ENCODE data around the gene DLG5.

DNA sequence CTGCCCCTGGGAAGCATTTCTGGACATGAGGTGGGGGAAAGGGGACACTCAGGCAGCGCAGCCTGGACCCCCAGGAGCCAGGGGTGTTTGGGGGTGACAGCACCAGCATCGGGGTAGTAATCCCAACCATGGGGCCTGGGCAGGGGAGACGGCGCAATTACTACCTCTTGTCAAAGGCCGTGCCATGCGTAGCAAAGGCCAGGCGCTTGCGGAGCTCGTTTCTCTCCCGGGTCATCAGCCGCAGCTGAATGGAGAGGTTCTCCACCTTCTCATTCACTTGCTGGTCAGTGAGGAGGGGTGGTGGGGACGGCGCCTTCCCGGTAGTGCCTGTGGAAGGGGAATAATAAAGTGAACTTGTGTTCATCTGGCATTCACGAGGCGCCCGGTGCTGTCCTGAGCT, 70.0 kb downstream of the DLG5 start:
- TF ChIP-seq, protein P1, sequence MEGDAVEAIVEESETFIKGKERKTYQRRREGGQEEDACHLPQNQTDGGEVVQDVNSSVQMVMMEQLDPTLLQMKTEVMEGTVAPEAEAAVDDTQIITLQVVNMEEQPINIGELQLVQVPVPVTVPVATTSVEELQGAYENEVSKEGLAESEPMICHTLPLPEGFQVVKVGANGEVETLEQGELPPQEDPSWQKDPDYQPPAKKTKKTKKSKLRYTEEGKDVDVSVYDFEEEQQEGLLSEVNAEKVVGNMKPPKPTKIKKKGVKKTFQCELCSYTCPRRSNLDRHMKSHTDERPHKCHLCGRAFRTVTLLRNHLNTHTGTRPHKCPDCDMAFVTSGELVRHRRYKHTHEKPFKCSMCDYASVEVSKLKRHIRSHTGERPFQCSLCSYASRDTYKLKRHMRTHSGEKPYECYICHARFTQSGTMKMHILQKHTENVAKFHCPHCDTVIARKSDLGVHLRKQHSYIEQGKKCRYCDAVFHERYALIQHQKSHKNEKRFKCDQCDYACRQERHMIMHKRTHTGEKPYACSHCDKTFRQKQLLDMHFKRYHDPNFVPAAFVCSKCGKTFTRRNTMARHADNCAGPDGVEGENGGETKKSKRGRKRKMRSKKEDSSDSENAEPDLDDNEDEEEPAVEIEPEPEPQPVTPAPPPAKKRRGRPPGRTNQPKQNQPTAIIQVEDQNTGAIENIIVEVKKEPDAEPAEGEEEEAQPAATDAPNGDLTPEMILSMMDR (conservative IDR thresholded peaks at IDR 0.05), result no peak
- no peak for TF ChIP-seq ZFX (IDR thresholded peaks at IDR 0.05)
